C1 segment of cervical spinal cord (tissue), 14 donors: ENCODE data around the gene SLC52A3.
"Not testable (repeated sequence)": the region's sequence is repeated elsewhere in the genome, so short reads cannot be mapped to it uniquely, and the experiment has no call there.

Experiments used
- DNase-seq, 14 donors: peaks; one replicate each; lab custom pipeline; 2025; lab: John Stamatoyannopoulos, UW

SLC52A3 gene

DNA sequence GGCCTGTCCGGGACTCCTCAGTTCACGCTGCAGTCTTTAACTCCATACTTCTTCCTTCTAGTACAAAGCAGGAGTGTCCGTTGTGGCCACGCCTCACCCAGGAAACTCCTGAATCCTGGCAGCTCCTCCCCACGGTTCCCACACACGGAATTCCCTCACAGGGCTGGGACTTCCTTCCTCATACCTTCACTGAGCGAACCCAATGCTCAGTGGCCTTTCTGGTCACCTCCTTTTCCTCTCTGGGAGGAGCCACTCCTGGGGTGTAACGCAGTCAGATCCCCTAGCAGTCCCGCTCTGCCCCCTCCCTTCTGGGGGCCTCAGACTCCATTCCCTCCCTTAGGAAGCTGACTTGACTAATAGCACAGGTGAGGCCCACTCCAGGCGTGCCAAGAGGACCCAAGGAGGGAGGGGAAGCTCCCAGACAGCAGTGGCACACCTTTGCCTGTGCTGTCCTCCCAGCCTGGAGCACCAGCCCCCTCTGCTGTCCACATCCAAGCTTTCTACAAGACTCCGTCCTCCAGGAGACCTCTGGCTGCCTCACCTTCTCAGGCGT is at the start of gene SLC52A3:
TSS of gene SLC52A3 (minus strand) at position 75 of the 553 bp plus-strand sequence. CDS start 2,726 bp downstream, outside the sequence.
- DNase-seq = no peak

DNA sequence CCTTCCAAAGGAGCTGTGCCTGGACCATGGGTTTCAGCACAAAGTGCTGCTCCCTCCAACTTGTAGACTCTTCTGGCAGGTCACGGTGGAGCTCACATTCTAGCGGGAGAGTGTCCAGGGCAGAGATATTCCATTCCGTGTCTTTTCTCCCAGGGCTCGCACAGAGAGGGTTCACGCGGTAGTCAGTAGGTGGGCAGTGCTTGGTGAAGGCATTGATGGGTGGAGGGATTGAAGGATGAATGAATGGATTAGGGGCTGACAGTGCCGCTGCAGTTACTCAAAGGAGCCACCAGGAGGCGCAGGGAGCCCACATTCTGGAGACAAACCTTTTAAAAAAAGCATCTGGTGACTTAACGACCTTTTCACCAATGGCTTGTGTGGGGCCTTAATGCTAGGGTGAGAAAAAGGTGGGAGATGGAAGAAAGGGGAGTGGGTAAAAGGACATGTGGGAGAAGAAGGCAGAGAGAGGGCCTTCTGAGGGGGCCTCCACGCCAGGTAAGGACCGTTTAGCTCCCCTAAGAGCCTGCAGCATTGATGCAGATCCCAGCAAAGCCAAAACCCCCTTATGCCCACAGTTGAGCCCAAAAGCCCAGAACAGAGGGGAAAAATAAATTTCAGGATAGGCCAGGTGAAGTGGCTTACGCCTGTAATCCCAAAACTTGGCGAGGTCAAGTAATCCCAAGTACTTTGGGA is 47.8 kb upstream of the SLC52A3 start:
- peak in 7 of 14 donors; percentile 2 to 51 (median 5) for DNase-seq

DNA sequence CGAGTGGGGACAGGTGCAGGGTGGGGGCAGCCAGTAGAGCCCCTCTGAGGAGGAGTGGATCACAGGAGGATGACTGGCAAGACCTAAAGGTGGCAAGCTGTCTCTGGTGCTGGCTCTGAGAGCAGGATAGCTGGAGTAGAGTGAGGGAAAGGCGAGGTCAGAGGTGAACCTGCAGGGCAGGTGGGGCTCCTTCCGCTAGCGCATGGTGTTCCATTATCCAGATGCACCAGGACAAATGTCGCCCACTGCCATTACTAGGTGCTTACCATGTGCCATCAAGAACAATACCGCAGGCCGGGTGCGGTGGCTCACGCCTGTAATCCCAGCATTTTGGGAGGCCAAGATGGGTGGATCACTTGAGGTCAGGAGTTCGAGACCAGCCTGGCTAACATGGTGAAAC is 46.9 kb upstream of the SLC52A3 start:
- DNase-seq = no peak

DNA sequence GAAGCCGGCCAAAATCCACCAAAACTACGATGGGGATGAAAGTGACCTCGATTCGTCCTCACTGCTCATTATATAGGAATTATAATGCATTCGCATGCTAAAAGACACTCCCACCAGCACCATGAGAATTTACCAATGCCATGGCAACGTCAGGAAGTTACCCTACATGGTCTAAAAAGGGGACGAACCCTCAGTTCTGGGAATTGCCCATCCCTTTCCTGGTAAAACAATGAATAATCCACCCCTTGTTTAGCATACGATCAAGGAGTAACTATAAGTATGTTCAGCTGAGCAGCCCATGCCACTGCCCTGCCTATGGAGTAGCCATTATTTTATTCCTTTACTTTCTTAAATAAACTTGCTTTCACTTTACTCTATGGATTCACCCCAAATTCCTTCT is 45.1 kb upstream of the SLC52A3 start:
- DNase-seq = no peak

DNA sequence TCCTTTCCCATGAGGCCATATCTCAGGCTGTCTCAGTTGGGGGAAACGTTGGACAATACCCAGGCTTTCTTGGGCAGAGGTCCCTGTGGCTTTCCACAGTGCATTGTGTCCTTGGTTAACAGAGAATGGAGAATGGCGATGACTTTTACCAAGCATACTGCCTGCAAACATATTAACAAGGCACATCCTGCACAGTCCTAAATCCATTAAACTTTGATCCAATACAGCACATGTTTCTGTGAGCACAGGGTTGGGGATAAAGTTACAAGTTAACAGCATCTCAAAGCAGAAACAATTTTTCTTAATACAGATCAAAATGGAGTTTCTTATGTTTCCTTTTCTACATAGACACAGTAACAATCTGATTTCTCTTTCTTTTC is 44.1 kb upstream of the SLC52A3 start:
- not testable (repeated sequence) for DNase-seq

DNA sequence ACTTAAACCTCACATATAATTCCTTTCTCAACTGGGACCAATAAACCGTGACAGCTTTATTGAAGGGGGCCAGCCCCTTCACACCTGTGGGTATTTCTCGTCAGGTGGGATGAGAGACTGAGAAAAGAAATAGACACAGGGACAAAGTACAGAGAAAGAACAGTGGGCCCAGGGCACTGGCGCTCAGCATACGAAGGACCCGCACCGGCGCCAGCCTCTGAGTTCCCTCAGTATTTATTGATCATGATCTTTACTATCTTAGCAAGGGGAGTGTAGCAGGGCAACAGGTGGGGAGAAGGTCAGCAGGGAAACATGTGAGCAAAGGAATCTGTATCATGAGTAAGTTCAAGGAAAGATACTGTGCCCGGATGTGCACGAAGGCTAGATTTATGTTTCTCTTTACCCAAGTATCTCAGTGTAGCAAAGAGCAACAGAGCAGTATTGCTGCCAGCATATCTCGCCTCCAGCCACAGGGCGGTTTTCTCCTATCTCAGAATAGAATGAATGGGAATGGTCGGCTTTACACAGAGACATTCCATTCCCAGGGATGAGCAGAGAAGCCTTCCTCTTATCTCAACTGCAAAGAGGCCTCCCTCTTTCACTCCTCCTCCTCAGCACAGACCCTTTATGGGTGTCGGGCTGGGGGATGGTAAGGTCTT is 43.6 kb upstream of the SLC52A3 start:
- not testable (repeated sequence) for DNase-seq

DNA sequence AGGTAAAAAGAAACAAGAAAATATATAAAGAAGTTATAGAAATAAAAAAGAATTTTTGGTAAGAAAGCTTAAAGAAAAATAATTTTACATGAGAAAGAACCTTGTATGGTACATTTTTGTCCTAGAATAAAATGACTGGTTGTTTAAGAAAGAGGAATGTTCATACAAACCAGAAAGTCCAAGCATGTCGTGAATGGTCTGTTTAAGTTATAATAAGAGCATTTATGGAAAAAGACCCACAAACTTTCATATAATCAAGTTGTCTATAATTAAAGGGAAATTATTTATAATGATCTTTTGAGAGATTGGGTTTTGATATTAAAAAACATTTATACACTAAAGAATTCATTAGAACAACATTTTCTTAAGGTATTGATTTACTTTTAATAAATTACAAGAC is 37.4 kb upstream of the SLC52A3 start:
- DNase-seq = no peak

DNA sequence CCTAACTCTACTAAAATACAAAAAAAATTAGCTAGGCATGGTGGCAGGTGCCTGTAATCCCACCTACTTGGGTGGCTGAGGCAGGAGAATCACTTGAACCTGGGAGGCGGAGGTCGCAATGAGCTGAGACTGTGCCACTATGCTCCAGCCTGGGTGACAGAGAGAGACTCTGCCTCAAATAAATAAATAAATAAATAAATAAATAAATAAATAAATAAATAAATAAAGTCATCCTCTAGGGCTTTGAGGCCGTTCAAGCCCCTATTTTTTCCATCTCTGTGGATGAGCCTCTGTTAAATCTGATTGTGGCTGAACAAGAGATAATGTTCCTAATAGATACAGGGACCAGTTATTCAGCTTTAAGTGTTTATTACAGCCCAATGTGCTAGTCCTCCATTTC is 33.4 kb upstream of the SLC52A3 start:
- no peak for DNase-seq

DNA sequence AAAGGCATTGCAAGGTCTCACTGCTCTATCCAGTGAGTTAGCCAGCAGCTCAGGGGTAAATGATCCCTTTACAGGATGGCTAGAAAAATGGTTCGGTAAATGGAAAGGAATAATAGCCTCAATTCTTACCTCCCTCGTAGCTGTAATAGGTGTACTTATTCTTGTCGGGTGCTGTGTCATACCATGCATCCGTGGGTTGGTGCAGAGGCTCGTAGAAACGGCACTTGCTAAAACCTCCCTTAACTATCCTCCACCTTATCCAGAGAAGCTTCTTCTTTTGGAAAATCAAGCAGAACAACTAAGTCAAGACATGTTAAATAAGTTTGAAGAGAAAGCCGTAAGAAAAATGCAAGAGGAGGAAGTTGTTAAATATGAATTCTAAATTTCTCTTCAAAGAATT is 31.7 kb upstream of the SLC52A3 start:
- not testable (repeated sequence) for DNase-seq

DNA sequence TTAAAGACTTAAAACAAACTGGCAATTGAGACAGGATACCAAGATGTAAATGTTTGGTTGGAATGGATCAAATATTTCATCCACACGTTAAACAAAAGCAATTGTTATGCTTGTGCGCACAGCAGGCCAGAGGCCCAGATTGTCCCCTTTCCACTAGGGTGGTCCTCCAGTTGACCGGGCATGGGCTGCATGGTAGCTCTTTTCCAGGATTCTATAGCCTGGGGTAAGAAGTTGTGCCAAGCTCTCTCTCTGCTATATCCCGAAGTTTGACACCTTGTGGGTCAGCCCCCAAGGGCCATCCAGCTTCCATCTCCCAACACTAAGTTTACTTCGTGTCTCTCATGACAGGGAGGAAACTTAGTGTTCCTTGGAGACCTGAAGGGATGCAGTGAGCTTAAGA is 30.4 kb upstream of the SLC52A3 start:
- not testable (repeated sequence) for DNase-seq

DNA sequence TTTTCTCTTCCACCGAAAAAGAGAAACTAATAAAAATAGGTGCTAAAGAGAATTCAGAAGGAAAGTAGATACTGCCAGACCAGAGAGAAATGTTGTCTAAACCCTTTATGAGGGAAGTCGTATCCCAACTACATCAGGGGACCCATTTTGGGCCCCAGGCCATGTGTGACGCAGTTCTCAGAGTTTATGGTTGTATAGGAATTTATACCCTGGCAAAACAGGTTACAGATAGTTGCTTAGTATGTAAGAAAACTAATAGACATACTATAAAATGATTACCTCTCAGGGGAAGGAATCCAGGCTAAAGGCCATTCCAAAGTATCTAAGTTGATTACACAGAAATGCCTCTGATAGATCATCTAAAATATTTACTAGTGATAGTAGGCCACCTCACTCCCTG is 28.6 kb upstream of the SLC52A3 start:
- DNase-seq = no peak

DNA sequence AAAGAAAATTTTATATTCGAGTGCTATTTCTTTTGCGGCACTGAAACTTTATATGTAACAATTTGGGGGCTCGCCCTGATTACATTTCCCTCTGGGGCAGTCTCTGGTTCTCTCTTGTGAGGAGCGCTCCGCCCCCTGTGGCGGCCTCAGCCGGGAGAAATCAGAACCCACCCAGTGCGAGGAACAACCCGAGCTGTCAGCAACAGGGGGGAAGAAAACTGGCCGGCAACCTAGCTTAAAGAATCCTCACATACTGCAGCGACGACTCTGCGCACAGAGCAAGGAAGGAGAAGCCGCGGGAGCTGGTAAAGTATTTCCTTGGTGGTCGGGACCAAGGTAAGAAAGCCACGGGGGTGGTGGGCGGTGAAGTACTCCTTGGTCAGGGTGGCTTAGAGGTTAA is 23.9 kb upstream of the SLC52A3 start:
- DNase-seq = no peak

DNA sequence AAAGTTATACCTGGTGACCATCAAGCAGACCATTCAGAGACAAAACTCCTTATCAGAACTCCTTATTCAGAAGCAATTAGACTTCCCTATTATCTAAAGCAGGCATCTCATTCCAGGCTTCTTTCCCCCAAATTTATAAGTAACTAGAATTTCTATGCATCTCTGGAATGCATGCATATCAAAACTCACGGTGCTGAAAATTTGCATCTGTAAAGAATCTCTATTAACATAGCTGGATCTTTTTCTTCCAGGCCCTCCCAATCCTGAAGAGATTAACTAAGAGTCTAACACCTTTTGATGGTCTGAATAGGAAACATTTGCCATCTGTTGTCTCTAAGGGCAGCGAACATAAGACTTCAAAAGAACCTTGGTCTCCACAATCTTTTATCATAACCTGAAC is 22.8 kb upstream of the SLC52A3 start:
- DNase-seq = no peak

DNA sequence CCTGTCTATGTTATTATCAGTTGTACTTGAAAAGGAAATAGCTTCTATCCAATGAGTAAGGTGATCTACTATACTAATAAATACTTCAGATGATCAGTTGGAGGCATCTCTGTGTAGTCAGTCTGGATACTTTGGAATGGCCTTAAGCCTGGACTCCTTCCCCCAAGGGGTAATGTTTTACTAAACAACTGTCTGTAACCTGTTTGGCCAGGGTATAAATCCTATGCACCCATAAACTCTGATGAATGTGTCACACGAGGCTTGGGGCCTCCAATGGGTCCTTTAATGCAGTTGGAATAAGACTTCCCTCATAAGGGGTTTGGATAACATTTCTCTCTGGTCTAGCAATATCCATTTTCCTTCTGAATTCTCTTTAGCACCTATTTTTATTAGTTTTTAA is 19.5 kb upstream of the SLC52A3 start:
- DNase-seq = no peak

DNA sequence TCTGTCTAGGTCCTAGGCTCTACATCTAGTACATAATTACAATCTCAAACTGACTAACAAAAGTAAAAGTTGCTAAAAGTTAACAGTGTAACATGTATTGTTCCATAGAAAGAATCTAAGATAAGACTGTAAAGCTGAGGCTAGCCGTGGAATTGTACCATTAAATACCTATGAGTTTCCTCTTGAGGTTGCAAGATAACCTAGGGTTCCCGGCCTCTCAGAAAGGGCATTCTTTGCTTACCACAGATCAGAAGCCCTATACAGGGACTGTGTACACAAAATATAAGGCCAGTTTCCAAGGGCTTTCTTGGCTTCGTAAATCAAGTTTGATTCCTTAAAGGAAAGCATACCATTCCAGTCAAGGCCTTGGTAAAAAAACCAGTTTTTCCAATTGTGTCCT is 11.5 kb upstream of the SLC52A3 start:
- DNase-seq = no peak

DNA sequence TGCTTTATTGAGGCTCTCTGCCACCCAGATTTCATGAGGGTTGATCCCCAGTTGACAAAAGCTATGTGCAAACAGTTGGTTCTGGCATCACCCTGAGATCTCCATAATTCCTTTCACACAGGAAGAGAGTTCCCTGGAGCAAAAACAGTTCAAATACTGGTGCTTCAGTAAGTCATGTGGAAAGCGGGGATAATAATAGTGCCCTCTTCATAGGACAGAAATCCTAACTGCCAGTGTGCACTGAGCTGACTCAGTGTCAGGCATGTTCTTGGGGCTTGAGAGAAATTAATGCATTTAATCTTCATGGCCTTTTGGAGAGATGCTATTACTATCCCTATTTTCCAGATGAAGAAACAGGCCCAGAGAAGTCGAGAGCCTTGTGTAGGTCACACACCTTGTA is 7.9 kb upstream of the SLC52A3 start:
- no peak for DNase-seq

DNA sequence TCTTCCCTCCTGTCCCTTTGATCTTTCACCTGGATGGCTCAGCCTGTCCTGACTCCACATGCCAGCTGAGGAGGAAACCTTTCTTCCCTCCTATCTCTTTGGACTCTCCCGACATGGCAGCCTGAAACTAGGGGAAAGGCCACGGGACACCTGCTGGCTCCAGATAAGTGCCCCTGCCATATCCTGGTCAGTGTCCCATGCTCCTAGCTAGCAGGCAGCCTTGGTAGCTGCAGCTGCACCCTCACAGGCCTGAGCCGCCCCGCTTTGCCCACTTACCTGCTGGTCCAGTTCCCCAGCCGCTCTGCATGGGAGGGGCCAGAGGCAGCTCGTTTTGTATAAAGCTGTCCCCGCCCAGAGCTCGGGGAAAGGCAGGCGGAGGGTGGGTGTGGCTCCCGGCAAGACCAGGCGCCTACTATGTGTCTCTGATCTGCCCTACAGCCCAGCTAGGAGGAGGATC is 7.4 kb upstream of the SLC52A3 start:
- no peak for DNase-seq

DNA sequence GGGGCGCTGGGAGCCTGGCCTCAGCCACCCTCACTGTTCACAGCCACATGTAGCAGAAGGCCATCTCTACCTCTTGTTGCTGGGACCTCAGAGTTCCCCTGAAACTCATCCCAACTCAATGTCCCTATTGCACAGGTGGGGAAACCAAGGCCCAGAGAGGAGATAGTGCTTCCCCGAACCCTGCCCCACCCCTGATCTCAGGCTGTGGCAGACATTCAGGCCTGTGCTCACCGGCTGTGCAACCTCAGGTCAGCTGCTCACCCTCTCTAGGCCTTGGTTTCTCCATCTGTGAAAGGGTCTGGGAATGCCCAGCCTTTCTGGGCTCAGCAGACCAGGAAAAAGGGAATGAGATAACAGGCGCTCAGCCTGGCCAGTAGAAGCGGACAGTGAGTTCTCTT is 6.4 kb upstream of the SLC52A3 start:
- no peak for DNase-seq

DNA sequence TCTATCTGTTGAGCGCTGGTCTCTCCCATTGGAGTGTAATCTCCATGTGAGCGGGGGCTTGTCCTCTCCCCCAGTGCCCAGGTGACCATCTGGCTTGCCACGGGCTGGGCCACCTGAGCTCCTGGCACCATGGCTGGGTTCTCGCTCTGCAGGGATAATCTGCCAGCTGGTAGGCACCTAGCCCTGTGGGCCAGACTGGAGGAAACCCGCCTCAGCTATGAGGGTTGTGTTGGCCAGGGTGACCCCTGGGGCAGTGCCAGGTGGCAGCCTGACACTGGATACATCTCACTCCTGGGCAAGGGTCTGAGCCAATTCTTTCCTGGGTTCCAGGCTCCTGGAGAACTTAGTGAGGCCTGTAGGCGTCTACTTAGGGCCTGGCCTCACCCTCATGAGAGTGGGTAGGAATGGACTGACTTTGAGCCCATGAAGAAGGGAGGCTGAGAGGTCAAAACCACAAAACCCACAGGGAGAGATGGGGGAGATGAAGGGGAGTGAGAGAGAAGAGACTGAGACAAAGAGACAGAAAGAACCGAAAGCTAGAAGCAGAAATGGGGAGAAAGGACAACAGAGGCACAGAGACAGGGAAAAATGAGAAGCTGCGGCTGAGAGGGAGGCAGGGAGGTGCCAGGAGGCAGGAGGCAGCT is 5.8 kb upstream of the SLC52A3 start:
- peak in 1 of 14 donors; percentile 41 for DNase-seq

DNA sequence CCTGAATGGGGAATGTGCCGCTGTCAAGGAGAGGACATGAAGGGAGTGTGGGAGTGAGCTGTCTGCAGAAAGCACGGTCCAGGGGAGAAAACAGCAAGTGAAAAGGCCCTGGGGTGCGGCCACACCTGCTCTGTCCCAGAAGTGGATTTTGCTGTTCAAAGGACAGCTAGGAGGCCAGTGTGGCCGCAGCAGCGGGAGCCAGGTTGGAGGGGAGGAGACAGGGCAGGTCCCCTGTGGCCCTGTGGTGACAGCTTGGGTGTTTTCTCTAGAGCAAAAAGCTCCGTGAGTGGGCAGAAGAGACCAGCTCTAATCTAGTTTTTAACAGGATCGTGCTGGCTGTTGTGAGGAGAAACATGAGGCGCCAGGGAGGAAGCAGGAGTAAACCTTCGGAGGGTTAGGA is 4.5 kb upstream of the SLC52A3 start:
- no peak for DNase-seq

DNA sequence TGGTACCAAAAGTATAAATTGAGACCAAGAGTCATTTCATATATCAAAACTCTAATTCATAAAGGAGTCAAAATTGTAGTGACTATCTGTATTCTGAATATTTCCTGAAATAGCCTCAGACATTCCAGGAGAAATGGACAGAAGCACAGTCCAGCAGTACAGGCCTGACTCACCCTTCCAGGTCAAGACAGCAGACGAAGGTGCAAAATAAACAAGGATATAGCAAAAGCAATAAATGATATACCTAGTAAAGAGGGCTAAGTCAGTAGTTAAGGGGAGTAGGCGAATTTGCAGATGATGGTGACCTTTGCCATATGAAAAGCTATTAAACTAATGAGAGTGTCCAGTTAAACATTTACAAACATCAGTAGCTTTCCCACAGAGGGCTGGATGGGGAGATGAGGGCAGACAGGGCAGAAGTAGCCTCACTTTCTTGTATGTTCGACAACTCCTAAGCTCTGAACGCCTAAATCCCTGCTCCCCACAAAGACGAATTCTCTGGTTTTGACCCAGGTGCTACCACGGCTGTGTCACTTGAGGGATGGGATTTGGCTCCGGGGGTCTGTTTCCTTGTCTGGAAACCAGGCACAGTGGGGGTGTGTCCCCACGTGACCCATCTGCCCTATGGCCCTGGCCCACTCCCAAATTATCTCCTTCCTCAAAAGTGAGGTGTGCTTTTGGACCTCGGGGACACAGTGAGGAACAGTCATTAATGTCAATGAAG is 3.6 kb upstream of the SLC52A3 start:
- DNase-seq = no peak

DNA sequence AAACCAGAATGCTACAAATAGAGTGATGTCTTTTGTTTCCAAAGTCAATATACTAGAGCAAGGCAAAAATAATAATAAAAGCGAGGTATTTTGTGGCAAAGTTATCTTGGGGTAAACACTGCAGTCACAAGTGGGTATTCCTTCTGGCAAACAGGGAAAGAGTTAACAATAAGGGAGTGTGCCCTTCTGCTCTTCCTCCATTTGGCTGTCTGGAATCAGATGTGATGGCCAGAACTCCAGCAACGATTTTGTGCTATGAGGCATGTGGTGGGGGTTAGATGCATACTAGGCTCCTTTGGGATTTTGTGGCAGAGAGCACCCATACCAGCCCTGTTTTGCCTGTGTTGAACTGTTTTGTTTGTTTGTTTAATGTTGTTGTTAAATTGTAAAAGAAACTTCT is 2.4 kb upstream of the SLC52A3 start:
- DNase-seq = no peak
